HCT116 (cell line): ENCODE measurements around the gene TFPI2. TPM values are rescaled to one million over a fixed set of nuclear protein-coding genes. Genes with fewer than 3 reads are reported as not detected.

Experiments
- ATAC-seq: fragments of 200-7000 bp; cut with Tn5 transposase; 2 replicates; pipeline ENCODE4 v1.9.1; 2020; ENCODE audit warnings: mild to moderate bottlenecking, moderate library complexity
- BruUV-seq: library from RNA; stranded (reverse); fragments of 400-500 nt; replicated peaks from 2 replicates; lab custom pipeline; 2021; lab: Mats Ljungman, UMichigan
- CTCF ChIA-PET: fragments of 300-600 bp; sonication (Branson Sonifier 250); formaldehyde crosslinking; loops from one replicate; lab custom pipeline; 2021; ENCODE audit warnings: antibody characterized with exemption; lab: Charles Lee
- POLR2A ChIA-PET: fragments of 300-600, 350-600 bp; sonication (Branson Sonifier 250); formaldehyde crosslinking; loops from one replicate; lab custom pipeline; 2021; ENCODE audit warnings: antibody characterized with exemption; lab: Charles Lee
- RAD21 ChIA-PET, 2 experiments: fragments of 300-600 bp; sonication (Branson Sonifier 250); formaldehyde crosslinking; loops; one replicate each; lab custom pipeline; 2023; ENCODE audit warnings: low total read pairs in 2 of 2; ENCODE audit not compliant: uncharacterized antibody in 2 of 2, unreplicated experiment in 2 of 2, low non-redundant PET in 1 of 2; lab: Charles Lee
- DNase-seq: peaks from one replicate; pipeline ENCODE4 v3.0.0-alpha.2; 2010; ENCODE audit warnings: low read depth, low spot score
- H2AFZ ChIP-seq: fragments of 200-600 bp; shearing (Covaris generic), sonication (generic); 2 replicates; pipeline ENCODE4 v1.6.1; 2017; ENCODE audit warnings: low read depth, mixed run types, mixed read lengths, antibody characterized with exemption, low read length; ENCODE audit not compliant: poor library complexity, severe bottlenecking
- H3K27ac ChIP-seq: 2 replicates; pipeline ENCODE4 v1.5.1; 2012; ENCODE audit warnings: low read depth, low read length
- H3K27me3 ChIP-seq: fragments of 200-600 bp; sonication (generic); 2 replicates; pipeline ENCODE4 v1.6.1; 2016; ENCODE audit warnings: mixed run types, low read length, mixed read lengths; ENCODE audit not compliant: insufficient read depth
- H3K36me3 ChIP-seq, 2 experiments: fragments of 200-500 bp in 1 of 2; fragments of 200-600 bp in 1 of 2; sonication (Bioruptor generic) in 1 of 2; sonication (generic) in 1 of 2; 2 replicates each; pipeline versions ENCODE4 v1.5.1 to v1.6.1; 2014 to 2016; ENCODE audit warnings: low read length in 2 of 2, inconsistent platforms in 1 of 2, mixed read lengths in 1 of 2, mixed run types in 1 of 2; ENCODE audit not compliant: insufficient read depth in 2 of 2, control insufficient read depth in 1 of 2
- H3K4me1 ChIP-seq, 2 experiments: fragments of 200-600 bp in 1 of 2; sonication (generic) in 1 of 2; 2 replicates each; pipeline versions ENCODE4 v1.5.1 to v1.6.1; 2012 to 2017; ENCODE audit warnings: low read length in 2 of 2, inconsistent platforms in 1 of 2, mild to moderate bottlenecking in 1 of 2, mixed read lengths in 1 of 2, mixed run types in 1 of 2, moderate library complexity in 1 of 2; ENCODE audit not compliant: insufficient read depth in 2 of 2, control insufficient read depth in 1 of 2
- H3K4me2 ChIP-seq: fragments of 200-600 bp; sonication (generic); 2 replicates; pipeline ENCODE4 v1.6.1; 2017; ENCODE audit warnings: mixed run types, low read length, mixed read lengths
- H3K4me3 ChIP-seq, 2 experiments: fragments of 200-600 bp in 1 of 2; sonication (generic) in 1 of 2; replicated peaks in 1 of 2; 2 replicates each; pipeline ENCODE4 v1.5.1; 2011 to 2016; ENCODE audit warnings: low read length in 2 of 2, control low read depth in 1 of 2, low read depth in 1 of 2, mild to moderate bottlenecking in 1 of 2, mixed read lengths in 1 of 2, mixed run types in 1 of 2
- H3K79me2 ChIP-seq: fragments of 200-600 bp; sonication (generic); 2 replicates; pipeline ENCODE4 v1.6.1; 2017; ENCODE audit warnings: mild to moderate bottlenecking, mixed run types, low read length, moderate library complexity, mixed read lengths; ENCODE audit not compliant: insufficient read depth
- H3K9ac ChIP-seq: fragments of 200-600 bp; sonication (generic); 2 replicates; pipeline ENCODE4 v1.6.1; 2016; ENCODE audit warnings: low read length, mixed read lengths
- H3K9me2 ChIP-seq: fragments of 200-600 bp; sonication (generic), shearing (Covaris generic); 2 replicates; pipeline ENCODE4 v1.6.1; 2017; ENCODE audit warnings: mixed run types, mild to moderate bottlenecking, moderate library complexity; ENCODE audit not compliant: insufficient read depth
- H3K9me3 ChIP-seq, 2 experiments: fragments of 200-500 bp in 1 of 2; fragments of 200-600 bp in 1 of 2; sonication (Bioruptor generic) in 1 of 2; sonication (generic) in 1 of 2; 2 replicates each; pipeline ENCODE4 v1.6.1; 2014 to 2017; ENCODE audit warnings: low read length in 2 of 2, mixed read lengths in 2 of 2, inconsistent platforms in 1 of 2, low read depth in 1 of 2, mild to moderate bottlenecking in 1 of 2, mixed run types in 1 of 2, moderate library complexity in 1 of 2; ENCODE audit not compliant: control insufficient read depth in 1 of 2, insufficient read depth in 1 of 2
- H4K20me1 ChIP-seq: fragments of 200-600 bp; sonication (generic), shearing (Covaris generic); 2 replicates; pipeline ENCODE4 v1.6.1; 2017; ENCODE audit warnings: mixed run types, mild to moderate bottlenecking, moderate library complexity; ENCODE audit not compliant: insufficient read depth
- CBX3 ChIP-seq: IDR thresholded peaks from 2 replicates; pipeline ENCODE4 v1.6.1; 2012; ENCODE audit warnings: low read depth
- CEBPB ChIP-seq: IDR thresholded peaks from 2 replicates; pipeline ENCODE4 v1.6.1; 2012; ENCODE audit warnings: low read depth
- ELF1 ChIP-seq: IDR thresholded peaks from 2 replicates; pipeline ENCODE4 v1.6.1; 2012; ENCODE audit warnings: low read depth, borderline replicate concordance
- EZH2 ChIP-seq: fragments of 200-600 bp; sonication (generic); IDR thresholded peaks from 2 replicates; pipeline ENCODE4 v1.6.1; 2017; ENCODE audit warnings: antibody characterized with exemption, mixed run types
- FOSL1 ChIP-seq: IDR thresholded peaks from 2 replicates; pipeline ENCODE4 v1.6.1; 2012; ENCODE audit warnings: low read depth
- JUND ChIP-seq: IDR thresholded peaks from 2 replicates; pipeline ENCODE4 v1.6.1; 2012
- POLR2A ChIP-seq: IDR thresholded peaks from 2 replicates; pipeline ENCODE4 v1.7.0; 2011; ENCODE audit warnings: borderline replicate concordance; ENCODE audit not compliant: insufficient read depth, insufficient read length; ENCODE audit errors: extremely low read depth
- POLR2AphosphoS5 ChIP-seq: IDR thresholded peaks from 2 replicates; pipeline ENCODE4 v1.6.1; 2011; ENCODE audit warnings: mild to moderate bottlenecking, low read depth, low read length, moderate library complexity
- SIN3A ChIP-seq: IDR thresholded peaks from 2 replicates; pipeline ENCODE4 v1.6.1; 2012; ENCODE audit warnings: low read depth
- SP1 ChIP-seq: IDR thresholded peaks from 2 replicates; pipeline ENCODE4 v1.6.1; 2012; ENCODE audit warnings: low read depth
- SRF ChIP-seq: IDR thresholded peaks from 2 replicates; pipeline ENCODE4 v1.6.1; 2012; ENCODE audit warnings: low read depth
- TCF7L2 ChIP-seq: IDR thresholded peaks from 2 replicates; pipeline ENCODE4 v1.7.0; 2011; ENCODE audit warnings: borderline replicate concordance, inconsistent platforms; ENCODE audit not compliant: insufficient read depth, insufficient read length; ENCODE audit errors: extremely low read depth
- YY1 ChIP-seq: IDR thresholded peaks from 2 replicates; pipeline ENCODE4 v1.6.1; 2011; ENCODE audit warnings: low read length, low read depth, moderate library complexity, mild to moderate bottlenecking; ENCODE audit not compliant: insufficient replicate concordance; ENCODE audit errors: extremely low read depth
- ZFX ChIP-seq: fragments of 450-650 bp; IDR thresholded peaks from 2 replicates; pipeline ENCODE4 v1.6.1; 2017
- ZNF274 ChIP-seq: fragments of 200-500 bp; sonication (Bioruptor generic); IDR thresholded peaks from 2 replicates; pipeline ENCODE4 v1.6.1; 2014; ENCODE audit warnings: mild to moderate bottlenecking, low read depth, low read length, inconsistent platforms
- intact Hi-C: fragments of 100-400 bp; cut with micrococcal nuclease; formaldehyde crosslinking; loops from 2 replicates; pipeline ENCODE4 v1.10.0; 2022
- total RNA-seq: library from RNA; stranded (reverse); gene quantifications from one replicate; pipeline ENCODE4 v1.2.1, GENCODE V29; 2021; ENCODE audit not compliant: unreplicated experiment
- TF ChIP-seq, protein P1 (sequence below): IDR thresholded peaks from 2 replicates; pipeline ENCODE4 v1.6.1; 2012
- TF ChIP-seq, protein P2 (sequence below): IDR thresholded peaks from 2 replicates; pipeline ENCODE4 v1.6.1; 2011; ENCODE audit warnings: mild to moderate bottlenecking, low read length, moderate library complexity; ENCODE audit not compliant: insufficient replicate concordance; ENCODE audit errors: extremely low read depth
- TF ChIP-seq, protein P3 (sequence below): IDR thresholded peaks from 2 replicates; pipeline ENCODE4 v1.6.1; 2012; ENCODE audit warnings: low read depth
- TF ChIP-seq, protein P4 (sequence below): IDR thresholded peaks from 2 replicates; pipeline ENCODE4 v1.6.1; 2012
- TF ChIP-seq, protein P5 (sequence below), 3 experiments: fragments of 200-600 bp in 1 of 3; sonication (generic) in 1 of 3; IDR thresholded peaks in 2 of 3; conservative IDR thresholded peaks in 1 of 3; 2 replicates each; pipeline ENCODE4 v1.5.1; 2012 to 2017; ENCODE audit warnings: low read depth in 2 of 3, low read length in 2 of 3, antibody characterized with exemption in 1 of 3, borderline replicate concordance in 1 of 3, control low read depth in 1 of 3, mild to moderate bottlenecking in 1 of 3, mixed read lengths in 1 of 3, mixed run types in 1 of 3, moderate library complexity in 1 of 3; ENCODE audit not compliant: insufficient read depth in 1 of 3

Gene TFPI2
- total RNA-seq, 1 experiment from 2014 or later = 0.15 TPM

DNA sequence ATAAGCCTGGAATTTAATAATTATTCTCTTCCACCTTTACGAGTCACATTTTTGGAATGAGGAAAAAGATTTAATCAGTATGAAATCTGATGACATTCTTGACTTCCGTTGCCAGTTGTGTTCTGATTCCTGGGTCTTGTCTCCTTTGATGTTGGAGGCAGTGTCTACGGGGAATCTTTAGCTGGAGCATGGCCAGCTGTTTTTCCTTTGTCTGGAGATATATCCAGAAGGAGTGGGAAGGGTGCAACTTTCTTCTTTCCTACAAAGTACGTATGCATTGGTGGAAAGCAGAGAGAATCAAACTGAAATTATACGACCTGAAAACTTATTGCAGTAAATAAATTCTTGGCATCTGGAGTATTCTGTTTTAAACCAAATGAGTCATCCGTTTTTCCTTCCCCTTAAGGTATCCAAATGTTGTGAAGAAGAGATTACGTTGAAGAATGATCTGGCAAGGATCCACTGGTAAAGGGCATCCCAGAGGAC is 24.1 kb upstream of the TFPI2 start:
- Histone ChIP-seq H3K36me3 (no peaks in the 10 kb centered on the region), H3K4me3 (peak overlapping the region in 1 of 2 experiments; percentile 20; a peak in 1 of 4 replicates), H4K20me1 (no peaks in the 10 kb centered on the region), H3K27ac (no peak overlapping the region), H3K9me3 (no peaks in the 10 kb centered on the region), H2AFZ (peak overlapping the region; percentile 54), H3K79me2 (no peaks in the 10 kb centered on the region), H3K4me1 (peaks cover 16 to 27% of the 10 kb centered on the region in 2 experiments; a peak in 3 of 4 replicates), H3K4me2 (peak overlapping the region; percentile 62), H3K9ac (no peak overlapping the region), H3K9me2 (no peaks in the 10 kb centered on the region), H3K27me3 (no peaks in the 10 kb centered on the region)
- ATAC-seq (peak; percentile 68), DNase-seq (peak; percentile 43)
- TF ChIP-seq, protein P1, sequence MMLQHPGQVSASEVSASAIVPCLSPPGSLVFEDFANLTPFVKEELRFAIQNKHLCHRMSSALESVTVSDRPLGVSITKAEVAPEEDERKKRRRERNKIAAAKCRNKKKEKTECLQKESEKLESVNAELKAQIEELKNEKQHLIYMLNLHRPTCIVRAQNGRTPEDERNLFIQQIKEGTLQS = no peak
- TF ChIP-seq FOSL1 (peak; percentile 46; the same call in 1 of the 2 replicates), CBX3 (0 out of 2 replicates have a peak, but pooled peaks have one; percentile 13), POLR2AphosphoS5 (no peak), ZNF274 (no peak), SIN3A (no peak), ELF1 (no peak), CEBPB (no peak), SP1 (peak; percentile 52), TCF7L2 (peak; percentile 85), ZFX (no peak), JUND (peak; percentile 50), YY1 (no peak), SRF (0 out of 2 replicates have a peak, but pooled peaks have one; percentile 46), POLR2A (no peak), EZH2 (no peak)
- TF ChIP-seq, protein P2, sequence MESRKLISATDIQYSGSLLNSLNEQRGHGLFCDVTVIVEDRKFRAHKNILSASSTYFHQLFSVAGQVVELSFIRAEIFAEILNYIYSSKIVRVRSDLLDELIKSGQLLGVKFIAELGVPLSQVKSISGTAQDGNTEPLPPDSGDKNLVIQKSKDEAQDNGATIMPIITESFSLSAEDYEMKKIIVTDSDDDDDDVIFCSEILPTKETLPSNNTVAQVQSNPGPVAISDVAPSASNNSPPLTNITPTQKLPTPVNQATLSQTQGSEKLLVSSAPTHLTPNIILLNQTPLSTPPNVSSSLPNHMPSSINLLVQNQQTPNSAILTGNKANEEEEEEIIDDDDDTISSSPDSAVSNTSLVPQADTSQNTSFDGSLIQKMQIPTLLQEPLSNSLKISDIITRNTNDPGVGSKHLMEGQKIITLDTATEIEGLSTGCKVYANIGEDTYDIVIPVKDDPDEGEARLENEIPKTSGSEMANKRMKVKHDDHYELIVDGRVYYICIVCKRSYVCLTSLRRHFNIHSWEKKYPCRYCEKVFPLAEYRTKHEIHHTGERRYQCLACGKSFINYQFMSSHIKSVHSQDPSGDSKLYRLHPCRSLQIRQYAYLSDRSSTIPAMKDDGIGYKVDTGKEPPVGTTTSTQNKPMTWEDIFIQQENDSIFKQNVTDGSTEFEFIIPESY = no peak
- TF ChIP-seq, protein P3, sequence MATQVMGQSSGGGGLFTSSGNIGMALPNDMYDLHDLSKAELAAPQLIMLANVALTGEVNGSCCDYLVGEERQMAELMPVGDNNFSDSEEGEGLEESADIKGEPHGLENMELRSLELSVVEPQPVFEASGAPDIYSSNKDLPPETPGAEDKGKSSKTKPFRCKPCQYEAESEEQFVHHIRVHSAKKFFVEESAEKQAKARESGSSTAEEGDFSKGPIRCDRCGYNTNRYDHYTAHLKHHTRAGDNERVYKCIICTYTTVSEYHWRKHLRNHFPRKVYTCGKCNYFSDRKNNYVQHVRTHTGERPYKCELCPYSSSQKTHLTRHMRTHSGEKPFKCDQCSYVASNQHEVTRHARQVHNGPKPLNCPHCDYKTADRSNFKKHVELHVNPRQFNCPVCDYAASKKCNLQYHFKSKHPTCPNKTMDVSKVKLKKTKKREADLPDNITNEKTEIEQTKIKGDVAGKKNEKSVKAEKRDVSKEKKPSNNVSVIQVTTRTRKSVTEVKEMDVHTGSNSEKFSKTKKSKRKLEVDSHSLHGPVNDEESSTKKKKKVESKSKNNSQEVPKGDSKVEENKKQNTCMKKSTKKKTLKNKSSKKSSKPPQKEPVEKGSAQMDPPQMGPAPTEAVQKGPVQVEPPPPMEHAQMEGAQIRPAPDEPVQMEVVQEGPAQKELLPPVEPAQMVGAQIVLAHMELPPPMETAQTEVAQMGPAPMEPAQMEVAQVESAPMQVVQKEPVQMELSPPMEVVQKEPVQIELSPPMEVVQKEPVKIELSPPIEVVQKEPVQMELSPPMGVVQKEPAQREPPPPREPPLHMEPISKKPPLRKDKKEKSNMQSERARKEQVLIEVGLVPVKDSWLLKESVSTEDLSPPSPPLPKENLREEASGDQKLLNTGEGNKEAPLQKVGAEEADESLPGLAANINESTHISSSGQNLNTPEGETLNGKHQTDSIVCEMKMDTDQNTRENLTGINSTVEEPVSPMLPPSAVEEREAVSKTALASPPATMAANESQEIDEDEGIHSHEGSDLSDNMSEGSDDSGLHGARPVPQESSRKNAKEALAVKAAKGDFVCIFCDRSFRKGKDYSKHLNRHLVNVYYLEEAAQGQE = no peak
- TF ChIP-seq, protein P4, sequence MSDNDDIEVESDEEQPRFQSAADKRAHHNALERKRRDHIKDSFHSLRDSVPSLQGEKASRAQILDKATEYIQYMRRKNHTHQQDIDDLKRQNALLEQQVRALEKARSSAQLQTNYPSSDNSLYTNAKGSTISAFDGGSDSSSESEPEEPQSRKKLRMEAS = no peak
- TF ChIP-seq, protein P5, sequence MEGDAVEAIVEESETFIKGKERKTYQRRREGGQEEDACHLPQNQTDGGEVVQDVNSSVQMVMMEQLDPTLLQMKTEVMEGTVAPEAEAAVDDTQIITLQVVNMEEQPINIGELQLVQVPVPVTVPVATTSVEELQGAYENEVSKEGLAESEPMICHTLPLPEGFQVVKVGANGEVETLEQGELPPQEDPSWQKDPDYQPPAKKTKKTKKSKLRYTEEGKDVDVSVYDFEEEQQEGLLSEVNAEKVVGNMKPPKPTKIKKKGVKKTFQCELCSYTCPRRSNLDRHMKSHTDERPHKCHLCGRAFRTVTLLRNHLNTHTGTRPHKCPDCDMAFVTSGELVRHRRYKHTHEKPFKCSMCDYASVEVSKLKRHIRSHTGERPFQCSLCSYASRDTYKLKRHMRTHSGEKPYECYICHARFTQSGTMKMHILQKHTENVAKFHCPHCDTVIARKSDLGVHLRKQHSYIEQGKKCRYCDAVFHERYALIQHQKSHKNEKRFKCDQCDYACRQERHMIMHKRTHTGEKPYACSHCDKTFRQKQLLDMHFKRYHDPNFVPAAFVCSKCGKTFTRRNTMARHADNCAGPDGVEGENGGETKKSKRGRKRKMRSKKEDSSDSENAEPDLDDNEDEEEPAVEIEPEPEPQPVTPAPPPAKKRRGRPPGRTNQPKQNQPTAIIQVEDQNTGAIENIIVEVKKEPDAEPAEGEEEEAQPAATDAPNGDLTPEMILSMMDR (IDR thresholded peaks at IDR 0.05 in 2 of 3, conservative IDR thresholded peaks at IDR 0.05 in 1 of 3; ENCODE audit: borderline replicate concordance in 1 of 3, insufficient read depth in 1 of 3, low read depth in 2 of 3, low read length in 2 of 3) = no peak
- no TSS peak for BruUV-seq
- ChIA-PET POLR2A (no interaction called here), RAD21 (no interaction called here), CTCF (interaction anchor here (1.7 kb wide), 1 partner anchor 12 kb away, joined by 7 read pairs; no protein-coding TSS in a partner anchor)
- intact Hi-C loops = no loop called here
